H1 (cell line): ENCODE data around the gene TMEM169. TPM values are rescaled to one million over a fixed set of nuclear protein-coding genes. Genes with fewer than 3 reads are reported as not detected.
A peak's percentile ranks its signal among the peaks of the same experiment; 100 is the strongest.

ENCODE experiments used
- CTCF ChIA-PET: fragments of 300-600 bp; sonication (Branson Sonifier 250); formaldehyde crosslinking; loops from one replicate; lab custom pipeline; 2021; ENCODE audit not compliant: partially characterized antibody; lab: Charles Lee
- POLR2A ChIA-PET: fragments of 300-600 bp; sonication (Branson Sonifier 250); formaldehyde crosslinking; loops from one replicate; lab custom pipeline; 2021; ENCODE audit warnings: inconsistent platforms; ENCODE audit not compliant: partially characterized antibody; lab: Charles Lee
- DNase-seq, 2 experiments: peaks; one replicate each; pipeline versions ENCODE4 v3.0.0 to v3.0.0-alpha.2; 2010 to 2022; ENCODE audit warnings: low spot score in 2 of 2, low read depth in 1 of 2, mixed read lengths in 1 of 2
- FAIRE-seq: peaks from 2 replicates; lab custom pipeline; 2011; peaks lifted over from hg19 to GRCh38; lab: Jason Lieb, UNC
- H2AFZ ChIP-seq: 2 replicates; pipeline ENCODE4 v1.8.1; 2012; ENCODE audit warnings: low read length, inconsistent platforms
- H2AK5ac ChIP-seq: 2 replicates; pipeline ENCODE4 v1.6.1; 2013; ENCODE audit warnings: low read depth, low read length
- H2BK120ac ChIP-seq: replicated peaks from 2 replicates; pipeline ENCODE3; 2013; ENCODE audit warnings: low read depth, low read length, inconsistent platforms
- H2BK12ac ChIP-seq: 2 replicates; pipeline ENCODE4 v1.6.1; 2013; ENCODE audit warnings: low read depth, low read length
- H2BK15ac ChIP-seq: 2 replicates; pipeline ENCODE4 v1.6.1; 2013; ENCODE audit warnings: low read length
- H2BK20ac ChIP-seq: 2 replicates; pipeline ENCODE4 v1.6.1; 2013; ENCODE audit warnings: low read length
- H2BK5ac ChIP-seq: 2 replicates; pipeline ENCODE4 v1.6.1; 2013; ENCODE audit warnings: low read depth, low read length
- H3K14ac ChIP-seq: 2 replicates; pipeline ENCODE4 v1.6.1; 2013; ENCODE audit warnings: inconsistent platforms; ENCODE audit not compliant: insufficient read length
- H3K18ac ChIP-seq: 2 replicates; pipeline ENCODE4 v1.6.1; 2013; ENCODE audit warnings: low read length; ENCODE audit errors: extremely low read depth
- H3K23ac ChIP-seq: 2 replicates; pipeline ENCODE4 v1.6.1; 2013; ENCODE audit warnings: inconsistent platforms; ENCODE audit not compliant: insufficient read length
- H3K23me2 ChIP-seq: 2 replicates; pipeline ENCODE4 v1.6.1; 2013; ENCODE audit warnings: low read depth, low read length
- H3K27ac ChIP-seq: 2 replicates; pipeline ENCODE4 v1.6.1; 2011; ENCODE audit warnings: low read depth, low read length, inconsistent platforms
- H3K27me3 ChIP-seq, 4 experiments: replicated peaks in 1 of 4; 1 replicate in 1 of 4; 2 replicates in 3 of 4; pipeline versions ENCODE4 v1.6.1 to v1.8.1; 2011 to 2013; ENCODE audit warnings: low read length in 3 of 4, mild to moderate bottlenecking in 3 of 4, inconsistent platforms in 2 of 4, mixed read lengths in 2 of 4, moderate library complexity in 1 of 4; ENCODE audit not compliant: control insufficient read depth in 3 of 4, insufficient read depth in 3 of 4; ENCODE audit errors: extremely low read depth in 1 of 4
- H3K36me3 ChIP-seq, 4 experiments: 2 replicates each; pipeline versions ENCODE4 v1.6.1 to v1.8.1; 2011 to 2013; ENCODE audit warnings: mild to moderate bottlenecking in 4 of 4, low read length in 3 of 4, moderate library complexity in 2 of 4, control low read depth in 1 of 4, inconsistent platforms in 1 of 4; ENCODE audit not compliant: insufficient read depth in 4 of 4, control insufficient read depth in 2 of 4
- H3K4ac ChIP-seq: replicated peaks from 2 replicates; pipeline ENCODE3; 2013; ENCODE audit warnings: low read length, low read depth, mixed read lengths, inconsistent platforms; ENCODE audit not compliant: insufficient read length
- H3K4me1 ChIP-seq, 4 experiments: replicated peaks in 1 of 4; 1 replicate in 1 of 4; 2 replicates in 3 of 4; pipeline versions ENCODE4 v1.6.1 to v1.8.1; 2011 to 2013; ENCODE audit warnings: low read length in 3 of 4, inconsistent platforms in 2 of 4, mixed read lengths in 1 of 4; ENCODE audit not compliant: insufficient read depth in 4 of 4, control insufficient read depth in 3 of 4
- H3K4me2 ChIP-seq, 2 experiments: 2 replicates each; pipeline versions ENCODE4 v1.6.1 to v1.8.1; 2011 to 2013; ENCODE audit warnings: low read depth in 2 of 2, low read length in 2 of 2, control low read depth in 1 of 2, inconsistent platforms in 1 of 2, mild to moderate bottlenecking in 1 of 2; ENCODE audit not compliant: insufficient read depth in 1 of 2
- H3K4me3 ChIP-seq, 4 experiments: fragments of 200-600, 300-600 bp in 1 of 4; sonication (generic), shearing (Covaris generic), sonication (Bioruptor Twin) in 1 of 4; 2 replicates each; pipeline versions ENCODE4 v1.5.1 to v1.8.1; 2011 to 2016; ENCODE audit warnings: low read length in 4 of 4, low read depth in 3 of 4, control low read depth in 2 of 4, inconsistent platforms in 2 of 4, mild to moderate bottlenecking in 2 of 4, mixed read lengths in 1 of 4, moderate library complexity in 1 of 4; ENCODE audit not compliant: insufficient read depth in 2 of 4; ENCODE audit errors: extremely low read depth in 1 of 4
- H3K56ac ChIP-seq: replicated peaks from 2 replicates; pipeline ENCODE3; 2013; ENCODE audit warnings: low read depth, mild to moderate bottlenecking, mixed read lengths, low read length, inconsistent platforms; ENCODE audit not compliant: insufficient read length
- H3K79me1 ChIP-seq: 2 replicates; pipeline ENCODE4 v1.6.1; 2013; ENCODE audit warnings: low read depth, low read length, control low read depth
- H3K79me2 ChIP-seq, 2 experiments: 2 replicates each; pipeline versions ENCODE4 v1.6.1 to v1.8.1; 2012 to 2013; ENCODE audit warnings: low read length in 2 of 2, mild to moderate bottlenecking in 2 of 2, inconsistent platforms in 1 of 2; ENCODE audit not compliant: insufficient read depth in 2 of 2, control insufficient read depth in 1 of 2
- H3K9ac ChIP-seq, 4 experiments: replicated peaks in 1 of 4; 1 replicate in 1 of 4; 2 replicates in 3 of 4; pipeline versions ENCODE4 v1.6.1 to v1.8.1; 2011 to 2013; ENCODE audit warnings: low read depth in 3 of 4, low read length in 3 of 4, control low read depth in 2 of 4, mild to moderate bottlenecking in 2 of 4, moderate library complexity in 2 of 4, inconsistent platforms in 1 of 4; ENCODE audit errors: extremely low read depth in 1 of 4
- H3K9me3 ChIP-seq, 2 experiments: 2 replicates each; pipeline versions ENCODE4 v1.6.1 to v1.8.1; 2012 to 2013; ENCODE audit warnings: mild to moderate bottlenecking in 2 of 2, moderate library complexity in 2 of 2, control low read depth in 1 of 2, inconsistent platforms in 1 of 2, low read depth in 1 of 2, low read length in 1 of 2, mixed read lengths in 1 of 2; ENCODE audit not compliant: insufficient read depth in 2 of 2
- H4K20me1 ChIP-seq, 2 experiments: replicated peaks in 1 of 2; 2 replicates each; pipeline versions ENCODE3 to v1.8.1; 2011 to 2013; ENCODE audit warnings: inconsistent platforms in 2 of 2, low read length in 2 of 2, mild to moderate bottlenecking in 1 of 2; ENCODE audit not compliant: insufficient read depth in 2 of 2, control insufficient read depth in 1 of 2
- H4K5ac ChIP-seq: 2 replicates; pipeline ENCODE4 v1.6.1; 2013; ENCODE audit warnings: low read length, low read depth, mixed read lengths, inconsistent platforms; ENCODE audit not compliant: insufficient read length
- H4K8ac ChIP-seq: 2 replicates; pipeline ENCODE4 v1.8.0; 2013; ENCODE audit warnings: mild to moderate bottlenecking, moderate library complexity, low read length, inconsistent platforms; ENCODE audit not compliant: insufficient read depth; ENCODE audit errors: extremely low read depth
- H4K91ac ChIP-seq: replicated peaks from 2 replicates; pipeline ENCODE3; 2013; ENCODE audit warnings: low read length, mixed read lengths, inconsistent platforms; ENCODE audit not compliant: insufficient read length
- NRF1 ChIP-seq: IDR thresholded peaks from 2 replicates; pipeline ENCODE4 v1.6.1; 2011; ENCODE audit warnings: mild to moderate bottlenecking, low read depth, low read length, improper control_type of control experiment
- POLR2A ChIP-seq, 2 experiments: IDR thresholded peaks; 1 replicate in 1 of 2; 2 replicates in 1 of 2; pipeline ENCODE4 v1.6.1; 2011; ENCODE audit warnings: low read depth in 2 of 2, low read length in 2 of 2, mild to moderate bottlenecking in 2 of 2; ENCODE audit errors: control extremely low read depth in 1 of 2
- RFX5 ChIP-seq: IDR thresholded peaks from 2 replicates; pipeline ENCODE4 v1.6.1; 2011; ENCODE audit warnings: low read depth, low read length, improper control_type of control experiment, borderline replicate concordance
- SAP30 ChIP-seq: fragments of 300-600 bp; sonication (generic); IDR thresholded peaks from 2 replicates; pipeline ENCODE4 v1.7.1; 2012; ENCODE audit warnings: low read length, moderate library complexity, mild to moderate bottlenecking, inconsistent platforms; ENCODE audit not compliant: insufficient read depth, insufficient replicate concordance
- SP4 ChIP-seq: IDR thresholded peaks from 2 replicates; pipeline ENCODE4 v1.6.1; 2012; ENCODE audit warnings: low read length, inconsistent platforms
- TAF1 ChIP-seq: IDR thresholded peaks from 2 replicates; pipeline ENCODE4 v1.6.1; 2011; ENCODE audit warnings: mild to moderate bottlenecking, low read depth, low read length
- WGBS, 2 experiments: shearing (Covaris generic) in 1 of 2; methylation state at CpG; one replicate each; pipeline versions ENCODE4 v1.1.6 to v1.1.7; 2013 to 2015; ENCODE audit warnings: low lambda C conversion rate in 2 of 2, mixed read lengths in 2 of 2, inconsistent platforms in 1 of 2, low coverage in 1 of 2, missing lambda C conversion rate in 1 of 2; ENCODE audit not compliant: insufficient replicate concordance in 2 of 2, insufficient coverage in 1 of 2, insufficient read length in 1 of 2; ENCODE audit errors: extremely low coverage in 1 of 2, missing lambda C conversion rate in 1 of 2; 5-methylcytosine and 5-hydroxymethylcytosine counted together
- polyA plus RNA-seq, 7 experiments: library from polyadenylated mRNA; depleted of rRNA in 3 of 7; stranded (reverse) in 5 of 7; unstranded in 2 of 7; fragments of >200 nt in 5 of 7; fragments of 200-250 nt in 2 of 7; gene quantifications; 1 replicate in 5 of 7; 2 replicates in 1 of 7; 4 replicates in 1 of 7; pipeline versions ENCODE4 v1.2.1 to v1.2.3, GENCODE V29; 2011 to 2013; ENCODE audit warnings: missing spikeins in 2 of 7, mixed read lengths in 2 of 7
- total RNA-seq: library from RNA; stranded (reverse); fragmentation: NEBNext Ultra II Directional; extraction: Animal tissue kit (Norgen Biotek cat#: 25700); gene quantifications from 2 replicates; pipeline ENCODE4 v1.2.1, GENCODE V29; 2021

The TMEM169 gene
- total and polyA plus RNA-seq, 2 of the 8 experiments (the other 6 are each of a cell fraction or from before 2014, with no cell fraction given) = 0.41 to 2.4 TPM

GRCh38 chr2:216043949-216044348 is 37.8 kb upstream of the TMEM169 start:
- no peak overlapping the region for H2AK5ac ChIP-seq
- no peaks in the 10 kb centered on the region for H3K27me3 ChIP-seq
- H3K9me3 ChIP-seq = no peaks in the 10 kb centered on the region
- 0 out of 2 replicates have a peak, but pooled peaks cover 2% of the 10 kb centered on the region for H3K79me1 ChIP-seq
- H3K4me2 ChIP-seq = no peak overlapping the region
- no peak overlapping the region for H2AFZ ChIP-seq
- no peak for TF ChIP-seq TAF1
- no peak for TF ChIP-seq POLR2A (IDR thresholded peaks at IDR 0.05; ENCODE audit: control extremely low read depth in 1 of 2, low read depth in 2 of 2, low read length in 2 of 2)
- TF ChIP-seq RFX5 = no peak
- TF ChIP-seq SP4 = no peak
- no peak for TF ChIP-seq NRF1
- no peak for TF ChIP-seq SAP30
- no peak overlapping the region for H3K23ac ChIP-seq
- no peak overlapping the region for H3K27ac ChIP-seq
- peaks cover 0 to 2% of the 10 kb centered on the region in 2 experiments for H4K20me1 ChIP-seq
- H3K4me1 ChIP-seq = no peaks in the 10 kb centered on the region
- H3K4me3 ChIP-seq = no peak overlapping the region
- no peak overlapping the region for H3K18ac ChIP-seq
- POLR2A ChIA-PET = interaction anchor here (1.1 to 2.3 kb wide), 2 partner anchors 40 to 245 kb away, joined by 3 to 5 read pairs; no protein-coding TSS in a partner anchor
- no peak overlapping the region for H3K14ac ChIP-seq
- no peak overlapping the region for H2BK15ac ChIP-seq
- H2BK120ac ChIP-seq = no peak overlapping the region
- H3K56ac ChIP-seq = no peak overlapping the region
- H2BK12ac ChIP-seq = no peak overlapping the region
- 91% methylated on average over 5 of the region's 5 CpGs; no CpG with 5 or more reads in 1 of the 2 experiments for WGBS, 2 experiments
- no peak for DNase-seq
- no peak overlapping the region for H4K91ac ChIP-seq
- peaks cover 0 to 20% (median 4%) of the 10 kb centered on the region in 4 experiments; a peak in 4 of 8 replicates for H3K36me3 ChIP-seq
- no peak overlapping the region for H4K8ac ChIP-seq
- no peak overlapping the region for H3K9ac ChIP-seq
- no peak overlapping the region for H3K4ac ChIP-seq
- H2BK5ac ChIP-seq = peak overlapping the region; percentile 15; the same call in 1 of the 2 replicates
- H3K23me2 ChIP-seq = no peaks in the 10 kb centered on the region
- H2BK20ac ChIP-seq = no peak overlapping the region
- H4K5ac ChIP-seq = no peak overlapping the region
- no peaks in the 10 kb centered on the region for H3K79me2 ChIP-seq
- CTCF ChIA-PET = interaction anchor here (0.6 to 3.2 kb wide), 9 partner anchors 10 to 216 kb away, joined by 3 to 33 read pairs (median 3); no protein-coding TSS in a partner anchor
- peak; percentile 42 for FAIRE-seq
